NB4 (cell line): ENCODE measurements around the gene NRG3.
A peak's percentile ranks its signal among the peaks of the same experiment; 100 is the strongest.

Experiments
- DNase-seq: peaks from one replicate; pipeline ENCODE4 v3.0.0; 2010; ENCODE audit warnings: low read depth
- H3K4me3 ChIP-seq: one replicate; pipeline ENCODE4 v1.5.1; 2011; ENCODE audit warnings: mild to moderate bottlenecking, low read depth, low read length, moderate library complexity
- MYC ChIP-seq: IDR thresholded peaks from 2 replicates; pipeline ENCODE4 v1.6.1; 2011; ENCODE audit warnings: low read depth, low read length
- POLR2A ChIP-seq: IDR thresholded peaks from 2 replicates; pipeline ENCODE4 v1.6.1; 2011; ENCODE audit warnings: mild to moderate bottlenecking; ENCODE audit not compliant: insufficient read length; ENCODE audit errors: extremely low read depth
- TF ChIP-seq, protein P1 (sequence below): IDR thresholded peaks from 2 replicates; pipeline ENCODE4 v1.6.1; 2011; ENCODE audit warnings: low read depth, low read length
- TF ChIP-seq, protein P2 (sequence below): IDR thresholded peaks from one replicate; pipeline ENCODE4 v1.5.1; 2012; ENCODE audit warnings: low read depth, low read length

Gene NRG3

DNA sequence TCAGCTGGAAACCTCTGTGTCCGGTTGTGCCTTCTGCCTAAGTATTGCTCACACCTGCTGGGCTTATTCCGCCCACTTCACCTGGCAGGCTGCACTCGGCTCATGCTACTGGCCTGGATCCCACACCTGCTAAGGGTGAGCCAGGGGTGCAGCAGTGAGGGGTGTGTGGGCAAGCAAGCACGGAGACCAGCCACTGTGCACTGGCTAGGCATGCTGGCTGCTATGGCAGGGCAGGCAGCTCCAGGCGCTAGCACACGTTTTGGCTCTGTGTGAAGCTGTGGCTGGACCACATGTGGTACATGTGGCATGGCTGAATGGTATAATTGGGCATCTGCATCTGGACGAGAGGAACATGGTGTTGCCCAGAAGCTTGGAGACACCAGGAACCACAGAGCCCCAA, 940.7 kb downstream of the NRG3 start:
- no peak for DNase-seq
- H3K4me3 ChIP-seq: no peak overlapping the region
- TF ChIP-seq, protein P1, sequence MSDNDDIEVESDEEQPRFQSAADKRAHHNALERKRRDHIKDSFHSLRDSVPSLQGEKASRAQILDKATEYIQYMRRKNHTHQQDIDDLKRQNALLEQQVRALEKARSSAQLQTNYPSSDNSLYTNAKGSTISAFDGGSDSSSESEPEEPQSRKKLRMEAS: no peak
- TF ChIP-seq, protein P2, sequence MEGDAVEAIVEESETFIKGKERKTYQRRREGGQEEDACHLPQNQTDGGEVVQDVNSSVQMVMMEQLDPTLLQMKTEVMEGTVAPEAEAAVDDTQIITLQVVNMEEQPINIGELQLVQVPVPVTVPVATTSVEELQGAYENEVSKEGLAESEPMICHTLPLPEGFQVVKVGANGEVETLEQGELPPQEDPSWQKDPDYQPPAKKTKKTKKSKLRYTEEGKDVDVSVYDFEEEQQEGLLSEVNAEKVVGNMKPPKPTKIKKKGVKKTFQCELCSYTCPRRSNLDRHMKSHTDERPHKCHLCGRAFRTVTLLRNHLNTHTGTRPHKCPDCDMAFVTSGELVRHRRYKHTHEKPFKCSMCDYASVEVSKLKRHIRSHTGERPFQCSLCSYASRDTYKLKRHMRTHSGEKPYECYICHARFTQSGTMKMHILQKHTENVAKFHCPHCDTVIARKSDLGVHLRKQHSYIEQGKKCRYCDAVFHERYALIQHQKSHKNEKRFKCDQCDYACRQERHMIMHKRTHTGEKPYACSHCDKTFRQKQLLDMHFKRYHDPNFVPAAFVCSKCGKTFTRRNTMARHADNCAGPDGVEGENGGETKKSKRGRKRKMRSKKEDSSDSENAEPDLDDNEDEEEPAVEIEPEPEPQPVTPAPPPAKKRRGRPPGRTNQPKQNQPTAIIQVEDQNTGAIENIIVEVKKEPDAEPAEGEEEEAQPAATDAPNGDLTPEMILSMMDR: no peak
- TF ChIP-seq POLR2A: no peak
- no peak for TF ChIP-seq MYC

DNA sequence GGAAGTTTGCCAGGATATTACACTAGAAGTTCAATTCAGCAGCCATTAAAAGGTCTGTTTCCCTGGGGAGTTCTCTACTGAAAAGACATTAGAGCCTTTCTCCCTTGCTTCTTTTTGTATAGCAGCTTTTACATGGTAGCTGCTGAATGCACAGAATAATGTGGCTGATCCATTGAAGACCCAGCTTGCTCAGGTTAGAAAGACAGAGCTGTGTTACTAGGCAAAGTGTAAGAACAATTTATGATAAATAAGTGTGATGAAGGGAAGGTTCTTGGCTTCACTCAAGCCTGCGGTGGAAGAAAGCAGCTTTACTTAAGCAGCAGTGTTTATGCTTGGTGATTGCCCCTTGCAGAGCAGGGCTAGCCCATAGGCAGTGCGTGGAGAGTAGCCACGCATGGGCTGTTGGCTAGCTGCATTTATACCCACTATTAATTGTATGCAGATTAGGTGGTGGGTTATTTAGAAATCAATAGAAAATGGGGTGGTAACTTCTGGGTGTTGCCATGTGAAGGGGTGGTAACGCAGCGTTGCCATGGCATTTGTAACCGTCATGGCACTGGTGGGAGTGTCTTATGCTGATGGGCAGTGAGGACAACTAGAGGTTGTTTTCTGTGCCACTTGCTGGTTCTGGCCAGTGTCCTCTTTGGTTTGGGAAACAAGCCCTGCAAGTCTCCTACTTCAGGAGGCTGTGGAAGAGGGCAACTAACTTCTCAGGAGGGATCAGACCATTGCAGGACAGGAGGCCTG, 942.9 kb downstream of the NRG3 start:
- no peak overlapping the region for H3K4me3 ChIP-seq
- DNase-seq: no peak
- no peak for TF ChIP-seq POLR2A
- TF ChIP-seq, protein P2: no peak
- TF ChIP-seq, protein P1: no peak
- TF ChIP-seq MYC: no peak

GRCh38 chr10:82821043-82821442, 946.0 kb downstream of the NRG3 start:
- TF ChIP-seq, protein P2: no peak
- TF ChIP-seq, protein P1: no peak
- no peak for TF ChIP-seq POLR2A
- TF ChIP-seq MYC: no peak
- peak; percentile 16 for DNase-seq
- no peak overlapping the region for H3K4me3 ChIP-seq

- H3K4me3 ChIP-seq: no peak overlapping the region
- no peak for DNase-seq
- TF ChIP-seq, protein P2: no peak
- TF ChIP-seq POLR2A (no peak), MYC (no peak)
- TF ChIP-seq, protein P1: no peak
Measured at GRCh38 chr10:82826132-82826531, 951.1 kb downstream of the NRG3 start.

DNA sequence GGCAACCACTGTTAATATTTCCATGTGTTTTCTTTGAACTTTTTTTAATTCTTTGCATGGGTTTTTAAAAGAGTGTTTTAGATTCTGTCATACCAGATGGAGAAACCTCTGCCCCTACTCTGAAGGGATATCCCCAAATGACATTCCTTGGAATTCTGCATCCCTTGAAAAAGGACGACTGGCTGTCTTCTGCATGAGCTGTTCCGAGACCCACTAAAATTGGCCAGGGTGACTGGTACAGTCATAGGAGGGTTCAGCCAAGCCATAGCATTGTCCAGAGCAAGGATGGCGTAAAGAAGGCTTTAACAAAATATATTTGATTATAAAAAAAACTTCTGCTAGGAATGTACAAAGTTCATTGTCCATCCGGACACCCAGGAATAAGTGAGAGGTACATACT, 952.9 kb downstream of the NRG3 start:
- DNase-seq: no peak
- no peak overlapping the region for H3K4me3 ChIP-seq
- no peak for TF ChIP-seq MYC
- no peak for TF ChIP-seq POLR2A
- TF ChIP-seq, protein P1: no peak
- TF ChIP-seq, protein P2: no peak
